Activated T-cell treated with anti-CD3 and anti-CD28 coated beads, Interleukin-2, amount 50 U/mL, for 48 hours (primary cell): Measurements from ENCODE around the gene SCNN1G.

Experiments used
- DNase-seq, 2 experiments: peaks; one replicate each; pipeline ENCODE4 v3.0.0-alpha.2; 2020

Gene SCNN1G

GRCh38 chr16:23254338-23254737, 71.8 kb downstream of the SCNN1G start:
- no peak for DNase-seq

- no peak for DNase-seq
Measured at GRCh38 chr16:23255000-23255399, 72.5 kb downstream of the SCNN1G start.

GRCh38 chr16:23256440-23256839, 73.9 kb downstream of the SCNN1G start:
- DNase-seq, result no peak

- no peak for DNase-seq
Measured at GRCh38 chr16:23257682-23258081, 75.1 kb downstream of the SCNN1G start.

- DNase-seq, result no peak
Measured at GRCh38 chr16:23258919-23259237, 76.3 kb downstream of the SCNN1G start.
